Stomach (tissue), 9 donors: ENCODE results near the gene PTTG2. TPM values are rescaled to one million over a fixed set of nuclear protein-coding genes. Genes with fewer than 3 reads are reported as not detected.
A peak's percentile ranks its signal among the peaks of the same experiment; 100 is the strongest.

Experiments used
- DNase-seq, 2 donors: peaks; one replicate each; pipeline versions ENCODE4 v3.0.0 to v3.0.0-alpha.2; 2013 to 2019
- H3K27ac ChIP-seq, 5 donors: fragments of 200-600 bp in 4 of 5; sonication (generic) in 4 of 5; one replicate each; pipeline ENCODE4 v1.5.1; 2013 to 2019; ENCODE audit warnings: mild to moderate bottlenecking in 1 of 5, moderate library complexity in 1 of 5
- H3K27me3 ChIP-seq, 3 donors: fragments of 200-600 bp; sonication (generic); one replicate each; pipeline ENCODE4 v1.5.1; 2017 to 2019; ENCODE audit warnings: mixed run types in 1 of 3
- H3K36me3 ChIP-seq, 4 donors: fragments of 200-600 bp; sonication (generic); 1 replicate in 3 of 4; 2 replicates in 1 of 4; pipeline ENCODE4 v1.5.1; 2016 to 2019
- H3K4me1 ChIP-seq, 4 donors: fragments of 200-600 bp; sonication (generic); one replicate each; pipeline ENCODE4 v1.5.1; 2016 to 2019
- H3K4me3 ChIP-seq, 4 donors: fragments of 200-600 bp; sonication (generic) in 3 of 4; one replicate each; pipeline ENCODE4 v1.5.1; 2016 to 2019; ENCODE audit warnings: mild to moderate bottlenecking in 1 of 4
- H3K9me3 ChIP-seq, 4 donors: fragments of 200-600 bp; sonication (generic); one replicate each; pipeline ENCODE4 v1.5.1; 2016 to 2019
- EP300 ChIP-seq: sonication (generic); formaldehyde crosslinking; IDR thresholded peaks from one replicate; pipeline ENCODE4 v1.6.1; 2017; ENCODE audit warnings: antibody characterized with exemption
- POLR2A ChIP-seq, 4 donors: fragments of 450-650 bp; IDR thresholded peaks; one replicate each; pipeline ENCODE4 v1.6.1; 2016; ENCODE audit warnings: antibody characterized with exemption in 4 of 4, control low read depth in 2 of 4, mild to moderate bottlenecking in 1 of 4, moderate library complexity in 1 of 4
- POLR2AphosphoS5 ChIP-seq, 3 donors: sonication (generic); formaldehyde crosslinking; IDR thresholded peaks; one replicate each; pipeline ENCODE4 v1.6.1; 2016; ENCODE audit warnings: antibody characterized with exemption in 3 of 3
- WGBS, 5 donors: extraction: QIAGEN DNeasy Blood & Tissue Kit in 3 of 5; methylation state at CpG; one replicate each; pipeline versions ENCODE4 v1.1.5 to v1.1.7; 2013 to 2018; 5-methylcytosine and 5-hydroxymethylcytosine counted together
- intact Hi-C: fragments of 100-400 bp; cut with DNase I; formaldehyde crosslinking; loops from one replicate; pipeline ENCODE4 v1.15.1; 2023; ENCODE audit warnings: low total_unique reads
- polyA plus RNA-seq, 3 donors: library from polyadenylated mRNA; stranded (reverse); fragments of 200-250 nt; gene quantifications; one replicate each; pipeline ENCODE4 v1.2.3, GENCODE V29; 2013
- total RNA-seq, 5 donors: library from RNA; depleted of rRNA; stranded (reverse); fragments of >200 nt; gene quantifications; one replicate each; pipeline versions ENCODE4 v1.1.0 to v1.2.3, GENCODE V29; 2014 to 2016
- TF ChIP-seq, protein P1 (sequence below), 7 experiments: fragments of 450-650 bp in 4 of 7; fragments of 200-600 bp in 3 of 7; sonication (generic) in 3 of 7; IDR thresholded peaks; one replicate each; pipeline ENCODE4 v1.5.1; 2016 to 2019; ENCODE audit warnings: antibody characterized with exemption in 7 of 7, control low read depth in 2 of 7, mild to moderate bottlenecking in 1 of 7
- donor health status: healthy with polysubstance abuse.
- donor health status: Bipolar disorder and iron deficiency.
- donor health status: healthy.

Gene PTTG2
- total and polyA plus RNA-seq, 8 donors, result 1.8 to 2.9 TPM; not detected in 6

DNA sequence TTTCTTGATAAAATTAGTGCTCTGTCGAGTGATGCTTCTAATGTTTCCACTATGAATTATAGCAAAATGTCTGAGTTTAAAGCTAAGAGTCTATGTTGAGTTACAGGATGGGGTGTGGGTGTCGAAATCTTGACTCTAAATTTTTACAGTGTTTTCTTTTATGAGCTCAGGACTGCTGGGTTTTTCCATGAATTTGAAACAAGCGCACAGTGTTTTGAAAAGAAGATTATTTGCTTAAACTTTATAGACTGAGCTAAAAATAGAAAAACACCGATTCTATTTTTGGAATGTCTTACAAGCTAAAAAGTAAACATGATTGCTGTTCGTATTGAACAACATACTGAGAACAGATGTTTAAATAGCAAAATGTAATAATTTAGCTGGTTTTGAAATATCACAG, 7.5 kb downstream of the PTTG2 start:
- H3K4me1 ChIP-seq, result peaks cover 0 to 29% (median 16%) of the 10 kb centered on the region in 4 donors
- peak overlapping the region in 2 of 5 donors; percentile 17 to 36 for H3K27ac ChIP-seq
- 22 to 46% (median 26%) methylated on average over 5 of the region's 5 CpGs for WGBS, 5 donors
- no peaks in the 10 kb centered on the region for H3K27me3 ChIP-seq
- no peak for DNase-seq
- intact Hi-C loops, result no loop called here
- H3K9me3 ChIP-seq, result no peaks in the 10 kb centered on the region
- no peak overlapping the region for H3K4me3 ChIP-seq
- no peaks in the 10 kb centered on the region for H3K36me3 ChIP-seq
- TF ChIP-seq POLR2A (IDR thresholded peaks at IDR 0.05), result no peak
- TF ChIP-seq, protein P1, sequence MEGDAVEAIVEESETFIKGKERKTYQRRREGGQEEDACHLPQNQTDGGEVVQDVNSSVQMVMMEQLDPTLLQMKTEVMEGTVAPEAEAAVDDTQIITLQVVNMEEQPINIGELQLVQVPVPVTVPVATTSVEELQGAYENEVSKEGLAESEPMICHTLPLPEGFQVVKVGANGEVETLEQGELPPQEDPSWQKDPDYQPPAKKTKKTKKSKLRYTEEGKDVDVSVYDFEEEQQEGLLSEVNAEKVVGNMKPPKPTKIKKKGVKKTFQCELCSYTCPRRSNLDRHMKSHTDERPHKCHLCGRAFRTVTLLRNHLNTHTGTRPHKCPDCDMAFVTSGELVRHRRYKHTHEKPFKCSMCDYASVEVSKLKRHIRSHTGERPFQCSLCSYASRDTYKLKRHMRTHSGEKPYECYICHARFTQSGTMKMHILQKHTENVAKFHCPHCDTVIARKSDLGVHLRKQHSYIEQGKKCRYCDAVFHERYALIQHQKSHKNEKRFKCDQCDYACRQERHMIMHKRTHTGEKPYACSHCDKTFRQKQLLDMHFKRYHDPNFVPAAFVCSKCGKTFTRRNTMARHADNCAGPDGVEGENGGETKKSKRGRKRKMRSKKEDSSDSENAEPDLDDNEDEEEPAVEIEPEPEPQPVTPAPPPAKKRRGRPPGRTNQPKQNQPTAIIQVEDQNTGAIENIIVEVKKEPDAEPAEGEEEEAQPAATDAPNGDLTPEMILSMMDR (IDR thresholded peaks at IDR 0.05), result no peak
- TF ChIP-seq POLR2AphosphoS5 (IDR thresholded peaks at IDR 0.05), result no peak
- no peak for TF ChIP-seq EP300

DNA sequence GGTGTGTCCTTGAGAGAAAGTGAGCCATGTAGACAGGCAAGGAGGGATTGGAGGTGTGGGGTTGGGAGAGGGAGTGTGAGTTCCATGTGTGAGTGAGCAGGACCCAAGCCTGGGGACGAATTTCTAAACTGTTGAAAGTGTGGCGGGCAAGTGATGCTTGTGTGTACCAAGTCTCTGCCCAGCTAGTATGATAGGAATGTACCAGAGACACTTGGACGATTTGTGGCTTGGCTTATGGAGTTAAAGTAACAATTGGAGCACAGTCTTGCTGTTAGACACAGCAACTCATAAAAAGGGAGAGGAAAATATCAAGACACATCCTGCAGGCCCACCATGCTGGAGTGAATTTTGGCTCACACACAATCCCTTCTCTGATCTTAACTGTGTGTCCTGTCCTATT, 8.5 kb downstream of the PTTG2 start:
- H3K27ac ChIP-seq, result no peak overlapping the region
- no peak overlapping the region for H3K4me3 ChIP-seq
- 70 to 85% (median 83%) methylated on average over 3 of the region's 3 CpGs for WGBS, 5 donors
- H3K36me3 ChIP-seq, result no peaks in the 10 kb centered on the region
- no peak for DNase-seq
- H3K4me1 ChIP-seq, result peaks cover 0 to 29% (median 16%) of the 10 kb centered on the region in 4 donors
- TF ChIP-seq POLR2A (IDR thresholded peaks at IDR 0.05) (no peak), EP300 (no peak), POLR2AphosphoS5 (IDR thresholded peaks at IDR 0.05) (no peak)
- TF ChIP-seq, protein P1 (IDR thresholded peaks at IDR 0.05), result no peak
- no peaks in the 10 kb centered on the region for H3K9me3 ChIP-seq
- intact Hi-C loops, result no loop called here
- no peaks in the 10 kb centered on the region for H3K27me3 ChIP-seq

DNA sequence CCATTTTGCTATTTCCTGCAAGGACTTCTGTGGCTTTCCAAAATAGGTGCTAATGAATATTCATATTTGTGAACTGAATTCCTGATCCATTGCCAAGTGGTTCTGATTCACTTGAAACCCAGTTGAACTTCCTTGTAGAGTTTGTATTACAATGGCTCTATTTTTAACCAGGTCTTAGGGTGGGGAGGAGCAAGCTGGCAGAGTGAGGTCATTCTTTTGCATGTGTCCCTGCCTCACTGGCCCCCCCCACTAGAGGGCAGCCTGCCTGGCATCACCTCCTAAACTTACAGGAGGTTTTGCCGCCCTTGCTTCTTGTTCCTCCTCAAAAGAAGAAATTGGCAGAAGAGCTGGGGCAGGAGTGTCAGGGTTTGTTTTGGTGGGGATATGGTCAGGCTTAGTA, 10.5 kb downstream of the PTTG2 start:
- DNase-seq, result peak; percentile 70 to 84
- intact Hi-C loops, result no loop called here
- peak in 1 of 3 donors; percentile 48 for TF ChIP-seq POLR2AphosphoS5 (IDR thresholded peaks at IDR 0.05)
- TF ChIP-seq, protein P1 (IDR thresholded peaks at IDR 0.05), result peak in 4 of 7 experiments; percentile 8 to 59 (median 29)
- TF ChIP-seq POLR2A (IDR thresholded peaks at IDR 0.05), result no peak
- no peak overlapping the region for H3K4me3 ChIP-seq
- WGBS, 5 donors, result 17 to 45% (median 25%) methylated on average over 1 of the region's 1 CpG
- H3K9me3 ChIP-seq, result no peaks in the 10 kb centered on the region
- peaks cover 0 to 29% (median 16%) of the 10 kb centered on the region in 4 donors for H3K4me1 ChIP-seq
- peak overlapping the region in 4 of 5 donors; percentile 44 to 73 (median 50) for H3K27ac ChIP-seq
- H3K27me3 ChIP-seq, result no peaks in the 10 kb centered on the region
- H3K36me3 ChIP-seq, result no peaks in the 10 kb centered on the region

DNA sequence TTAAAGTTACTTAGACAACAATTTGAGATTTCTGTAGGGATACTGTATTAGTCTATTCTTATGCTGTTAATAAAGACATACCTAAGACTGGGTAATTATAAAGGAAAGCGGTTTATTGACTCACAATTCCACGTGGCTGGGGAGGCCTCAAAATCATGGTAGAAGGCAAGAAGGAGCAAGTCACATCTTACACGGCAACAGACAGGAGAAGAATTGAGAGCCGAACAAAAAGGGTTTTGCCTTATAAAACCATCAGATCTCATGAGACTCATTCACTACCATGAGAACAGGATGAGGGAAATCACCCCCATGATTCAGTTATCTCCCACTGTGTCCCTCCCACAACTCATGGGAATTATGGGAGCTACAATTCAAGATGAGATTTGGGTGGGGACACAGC, 11.0 kb downstream of the PTTG2 start:
- 82 to 89% (median 87%) methylated on average over 4 of the region's 4 CpGs for WGBS, 5 donors

More for the DNA sequence above, 11.0 kb downstream of the PTTG2 start:
- no peaks in the 10 kb centered on the region for H3K36me3 ChIP-seq
- H3K9me3 ChIP-seq, result no peaks in the 10 kb centered on the region
- H3K27me3 ChIP-seq, result no peaks in the 10 kb centered on the region
- peak overlapping the region in 3 of 5 donors; percentile 0 to 56 (median 44) for H3K27ac ChIP-seq
- TF ChIP-seq, protein P1 (IDR thresholded peaks at IDR 0.05), result no peak
- TF ChIP-seq POLR2A (IDR thresholded peaks at IDR 0.05) (no peak), EP300 (no peak), POLR2AphosphoS5 (IDR thresholded peaks at IDR 0.05) (no peak)
- H3K4me3 ChIP-seq, result no peak overlapping the region
- intact Hi-C loops, result no loop called here
- DNase-seq, result no peak
- H3K4me1 ChIP-seq, result peaks cover 0 to 31% (median 16%) of the 10 kb centered on the region in 4 donors
